ENCODE data around the gene PRRG1. TPM values are rescaled to one million over a fixed set of nuclear protein-coding genes. Genes with fewer than 3 reads are reported as not detected.
"Not testable (repeated sequence)": the region's sequence is repeated elsewhere in the genome, so short reads cannot be mapped to it uniquely, and the experiment has no call there.

PRRG1 gene
- total RNA-seq, result 1 to 10 TPM; 3.7 to 5.0 TPM

GRCh38 chrX:37349221-37350033 lies at the start of gene PRRG1:
Gene PRRG1, plus strand, starts transcription at chrX:37349364. Its CDS starts 56,886 bp downstream, at chrX:37406250.
- under 1% methylated on average over 34 of the region's 61 CpGs for WGBS
- H3K27me3 ChIP-seq (replicated peaks; ENCODE audit: insufficient read depth), result no peaks in the 10 kb centered on the region
- no peaks in the 10 kb centered on the region for H3K4me1 ChIP-seq (replicated peaks)
- TF ChIP-seq CTCF (IDR thresholded peaks at IDR 0.05), result no peak
- TF ChIP-seq POLR2AphosphoS5 (IDR thresholded peaks at IDR 0.05), result peak; percentile 59
- TF ChIP-seq POLR2A (IDR thresholded peaks at IDR 0.05), result peak; percentile 49
- peak within 1 kb of the TSS; percentile 63 to 64 for H3K27ac ChIP-seq
- intact Hi-C loops (cut with DNase I), result no loop called here
- DNase-seq (ENCODE audit: low spot score), result peak; percentile 64
- no peaks in the 10 kb centered on the region for H3K36me3 ChIP-seq
- peak within 1 kb of the TSS; percentile 45 to 46 for H3K4me3 ChIP-seq
- no peaks in the 10 kb centered on the region for H3K9me3 ChIP-seq

DNA sequence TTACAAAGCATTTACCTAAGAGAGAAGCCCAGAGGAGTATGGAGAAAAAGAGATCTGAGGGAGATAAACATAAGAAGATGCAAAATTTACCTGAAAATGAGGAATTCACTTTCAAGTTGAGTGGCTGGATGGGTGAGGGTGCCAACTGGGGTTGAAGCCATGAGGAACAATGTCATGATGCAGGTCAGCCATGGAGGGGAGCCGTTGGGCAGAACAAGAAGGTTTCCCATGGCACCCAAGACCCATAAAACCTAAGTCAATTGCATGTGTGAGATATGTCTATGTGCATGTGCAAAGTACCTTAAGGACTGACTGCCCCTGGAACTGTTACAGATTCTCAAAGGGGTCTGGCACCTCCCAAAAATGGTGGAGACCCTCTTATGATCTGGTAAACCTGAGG lies 46.6 kb upstream of the PRRG1 start:
- 20% methylated on average over 1 of the region's 1 CpG for WGBS
- DNase-seq (ENCODE audit: low spot score), result no peak
- intact Hi-C loops (cut with DNase I), result no loop called here

DNA sequence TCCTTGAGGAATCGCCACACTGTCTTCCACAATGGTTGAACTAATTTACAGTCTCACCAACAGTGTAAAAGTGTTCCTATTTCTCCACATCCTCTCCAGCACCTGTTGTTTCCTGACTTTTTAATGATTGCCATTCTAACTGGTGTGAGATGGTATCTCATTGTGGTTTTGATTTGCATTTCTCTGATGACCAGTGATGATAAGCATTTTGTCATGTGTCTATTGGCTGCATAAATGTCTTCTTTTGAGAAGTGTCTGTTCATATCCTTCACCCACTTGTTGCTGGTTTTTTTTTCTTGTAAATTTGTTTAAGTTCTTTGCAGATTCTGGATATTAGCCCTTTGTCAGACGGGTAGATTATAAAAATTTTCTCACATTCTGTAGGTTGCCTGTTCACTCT lies 43.9 kb upstream of the PRRG1 start:
- 94% methylated on average over 1 of the region's 2 CpGs for WGBS
- H3K9me3 ChIP-seq; DNase-seq (ENCODE audit: low spot score); H3K4me1 ChIP-seq (replicated peaks); H3K4me3 ChIP-seq; H3K27ac ChIP-seq; H3K36me3 ChIP-seq; intact Hi-C loops (cut with DNase I); H3K27me3 ChIP-seq (replicated peaks; ENCODE audit: insufficient read depth): not testable (repeated sequence)

More for the DNA sequence above, 46.6 kb upstream of the PRRG1 start:
- no peak overlapping the region for H3K27ac ChIP-seq
- peak in 1 of 4 experiments; percentile 9 for TF ChIP-seq CTCF (IDR thresholded peaks at IDR 0.05)
- TF ChIP-seq POLR2A (IDR thresholded peaks at IDR 0.05), result no peak
- H3K27me3 ChIP-seq (replicated peaks; ENCODE audit: insufficient read depth), result no peaks in the 10 kb centered on the region
- no peaks in the 10 kb centered on the region for H3K9me3 ChIP-seq
- no peaks in the 10 kb centered on the region for H3K36me3 ChIP-seq
- no peak overlapping the region for H3K4me3 ChIP-seq
- no peaks in the 10 kb centered on the region for H3K4me1 ChIP-seq (replicated peaks)

- Histone ChIP-seq H3K4me3 (no peak overlapping the region), H3K27me3 (replicated peaks; ENCODE audit: insufficient read depth) (no peaks in the 10 kb centered on the region), H3K9me3 (no peaks in the 10 kb centered on the region), H3K36me3 (no peaks in the 10 kb centered on the region), H3K27ac (no peak overlapping the region), H3K4me1 (replicated peaks) (no peaks in the 10 kb centered on the region)
- intact Hi-C loops (cut with DNase I), result no loop called here
- DNase-seq (ENCODE audit: low spot score), result no peak
- TF ChIP-seq POLR2AphosphoS5 (IDR thresholded peaks at IDR 0.05) (no peak), POLR2A (IDR thresholded peaks at IDR 0.05) (no peak), CTCF (IDR thresholded peaks at IDR 0.05) (no peak)
These were observed 34.6 kb upstream of the PRRG1 start for GRCh38 chrX:37314531-37314930.

DNA sequence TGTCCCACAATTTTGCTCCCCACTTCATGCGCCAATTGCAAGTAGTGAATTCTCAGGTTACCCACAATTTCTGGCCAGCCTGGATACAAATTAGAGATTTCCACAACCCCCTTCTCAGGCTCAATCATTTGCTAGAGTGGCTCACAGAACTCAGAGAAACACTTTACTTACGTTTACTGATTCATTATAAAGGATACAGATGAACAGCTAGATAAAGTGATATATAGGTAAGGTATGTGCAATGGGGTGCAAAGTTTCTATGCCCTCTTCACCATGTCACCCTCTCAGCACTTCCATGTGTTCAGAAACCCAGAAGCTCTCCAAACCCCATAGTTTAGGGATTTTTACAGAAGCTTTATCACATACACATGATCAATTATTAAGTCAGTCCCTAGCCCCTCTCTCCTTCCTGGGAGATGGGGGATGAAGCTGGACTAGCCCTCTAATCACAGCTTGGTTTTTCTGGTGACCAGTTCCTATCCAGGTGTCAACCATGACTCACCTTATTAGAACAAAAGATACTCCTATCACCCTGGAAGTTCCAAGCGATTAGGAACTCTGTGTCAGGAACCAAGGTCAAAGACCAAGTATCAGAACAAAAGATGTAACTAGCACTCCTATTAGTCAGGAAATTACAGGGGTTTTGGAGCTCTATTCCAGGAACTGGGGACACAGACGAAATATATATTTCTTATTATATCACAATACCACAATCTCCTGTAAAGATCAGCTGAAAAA lies 33.5 kb upstream of the PRRG1 start:
- H3K27ac ChIP-seq, result no peak overlapping the region
- H3K36me3 ChIP-seq, result no peaks in the 10 kb centered on the region
- no peaks in the 10 kb centered on the region for H3K27me3 ChIP-seq (replicated peaks; ENCODE audit: insufficient read depth)
- no peak for DNase-seq (ENCODE audit: low spot score)
- no peaks in the 10 kb centered on the region for H3K4me1 ChIP-seq (replicated peaks)
- WGBS, result 89% methylated on average over 4 of the region's 4 CpGs
- no peak overlapping the region for H3K4me3 ChIP-seq
- intact Hi-C loops (cut with DNase I), result no loop called here
- TF ChIP-seq CTCF (IDR thresholded peaks at IDR 0.05) (no peak), POLR2A (IDR thresholded peaks at IDR 0.05) (no peak), POLR2AphosphoS5 (IDR thresholded peaks at IDR 0.05) (no peak)
- H3K9me3 ChIP-seq, result no peaks in the 10 kb centered on the region

Data from prostate gland (tissue), 2 donors.